SK-N-SH (cell line): ENCODE results near the gene ROR2. TPM values are rescaled to one million over a fixed set of nuclear protein-coding genes. Genes with fewer than 3 reads are reported as not detected.

ENCODE experiments used
- CTCF ChIA-PET: fragments of 300-600, 350-600 bp; formaldehyde crosslinking; extraction: SDS; loops from one replicate; lab custom pipeline; 2021; lab: Yijun Ruan, JAX
- POLR2A ChIA-PET: fragments of 350-600 bp; sonication (Branson Sonifier 250); formaldehyde crosslinking; extraction: SDS; loops from one replicate; lab custom pipeline; 2020; ENCODE audit warnings: antibody characterized with exemption, inconsistent platforms; lab: Yijun Ruan, JAX
- DNase-seq: peaks from one replicate; pipeline ENCODE4 v3.0.0; 2012
- H2AFZ ChIP-seq: fragments of 200-600 bp; sonication (generic); 2 replicates; pipeline ENCODE4 v1.8.1; 2016; ENCODE audit warnings: antibody characterized with exemption, mild to moderate bottlenecking, low read depth
- H3F3A ChIP-seq: fragments of 200-600 bp; sonication (generic); replicated peaks from 2 replicates; pipeline ENCODE3; 2016; ENCODE audit warnings: antibody characterized with exemption, mild to moderate bottlenecking; ENCODE audit not compliant: insufficient read depth
- H3K27ac ChIP-seq, 2 experiments: fragments of 200-500 bp in 1 of 2; fragments of 200-600 bp in 1 of 2; sonication (Bioruptor generic) in 1 of 2; sonication (generic), shearing (Covaris generic) in 1 of 2; 2 replicates each; pipeline versions ENCODE4 v1.5.1 to v1.6.1; 2014 to 2016; ENCODE audit warnings: low read depth in 2 of 2, inconsistent platforms in 1 of 2, low read length in 1 of 2, mild to moderate bottlenecking in 1 of 2, mixed read lengths in 1 of 2
- H3K27me3 ChIP-seq: fragments of 200-600 bp; sonication (generic), shearing (Covaris generic); 2 replicates; pipeline ENCODE4 v1.6.1; 2016; ENCODE audit warnings: mixed run types; ENCODE audit not compliant: insufficient read depth
- H3K36me3 ChIP-seq, 2 experiments: fragments of 200-500 bp in 1 of 2; fragments of 200-600 bp in 1 of 2; sonication (Bioruptor generic) in 1 of 2; sonication (generic) in 1 of 2; replicated peaks in 1 of 2; 2 replicates each; pipeline versions ENCODE3 to v1.5.1; 2014 to 2016; ENCODE audit warnings: low read length in 1 of 2, mild to moderate bottlenecking in 1 of 2; ENCODE audit not compliant: insufficient read depth in 2 of 2, control insufficient read depth in 1 of 2
- H3K4me1 ChIP-seq, 2 experiments: fragments of 200-500 bp in 1 of 2; fragments of 200-600 bp in 1 of 2; sonication (Bioruptor generic) in 1 of 2; sonication (generic), shearing (Covaris generic) in 1 of 2; 2 replicates each; pipeline versions ENCODE4 v1.5.1 to v1.6.1; 2014 to 2016; ENCODE audit warnings: low read depth in 1 of 2, low read length in 1 of 2, mixed run types in 1 of 2; ENCODE audit not compliant: insufficient read depth in 2 of 2, control insufficient read depth in 1 of 2
- H3K4me2 ChIP-seq: fragments of 200-600 bp; sonication (generic), shearing (Covaris generic); 2 replicates; pipeline ENCODE4 v1.6.1; 2017; ENCODE audit warnings: mixed run types
- H3K4me3 ChIP-seq, 2 experiments: fragments of 200-500 bp in 1 of 2; fragments of 200-600 bp in 1 of 2; sonication (Bioruptor generic) in 1 of 2; sonication (generic), shearing (Covaris generic) in 1 of 2; 2 replicates each; pipeline versions ENCODE4 v1.5.1 to v1.8.1; 2014 to 2016; ENCODE audit warnings: low read depth in 2 of 2, inconsistent platforms in 1 of 2, low read length in 1 of 2, mild to moderate bottlenecking in 1 of 2, mixed read lengths in 1 of 2, moderate library complexity in 1 of 2
- H3K79me2 ChIP-seq: fragments of 200-600 bp; sonication (generic); 2 replicates; pipeline ENCODE4 v1.8.1; 2017; ENCODE audit warnings: mild to moderate bottlenecking; ENCODE audit not compliant: insufficient read depth
- H3K9ac ChIP-seq: fragments of 200-600 bp; sonication (generic); 2 replicates; pipeline ENCODE4 v1.6.1; 2017; ENCODE audit warnings: mixed run types
- H3K9me2 ChIP-seq: fragments of 200-600 bp; sonication (generic); 2 replicates; pipeline ENCODE4 v1.6.1; 2017; ENCODE audit warnings: mixed run types
- H3K9me3 ChIP-seq: fragments of 200-600 bp; sonication (generic); 2 replicates; pipeline ENCODE4 v1.6.1; 2017; ENCODE audit warnings: mixed run types, mild to moderate bottlenecking, moderate library complexity
- H4K20me1 ChIP-seq: fragments of 200-600 bp; sonication (generic); 2 replicates; pipeline ENCODE4 v1.6.1; 2017; ENCODE audit warnings: mild to moderate bottlenecking, mixed run types; ENCODE audit not compliant: insufficient read depth
- CHD2 ChIP-seq: fragments of 150-350 bp; IDR thresholded peaks from 2 replicates; pipeline ENCODE4 v1.6.1; 2018; ENCODE audit warnings: low read length; ENCODE audit not compliant: partially characterized antibody
- ELF1 ChIP-seq: IDR thresholded peaks from 2 replicates; pipeline ENCODE4 v1.4.0; 2012
- EP300 ChIP-seq, 2 experiments: IDR thresholded peaks; 2 replicates each; pipeline versions ENCODE4 v1.4.0 to v1.6.1; 2012; ENCODE audit warnings: borderline replicate concordance in 1 of 2, low read depth in 1 of 2, low read length in 1 of 2
- EZH2phosphoT487 ChIP-seq: fragments of 200-600 bp; sonication (generic); IDR thresholded peaks from 2 replicates; pipeline ENCODE4 v1.6.1; 2017; ENCODE audit warnings: low read depth, mixed run types, mild to moderate bottlenecking, antibody characterized with exemption, moderate library complexity, borderline replicate concordance
- FOXM1 ChIP-seq: IDR thresholded peaks from 2 replicates; pipeline ENCODE4 v1.4.0; 2012; ENCODE audit warnings: low read depth, mild to moderate bottlenecking
- GATA2 ChIP-seq: sonication (generic); formaldehyde crosslinking; IDR thresholded peaks from 2 replicates; pipeline ENCODE4 v1.5.0; 2020; ENCODE audit warnings: mild to moderate bottlenecking, missing genetic modification reagents
- JUND ChIP-seq: IDR thresholded peaks from 2 replicates; pipeline ENCODE4 v1.4.0; 2012
- MXI1 ChIP-seq: IDR thresholded peaks from 2 replicates; pipeline ENCODE4 v1.6.1; 2012; ENCODE audit warnings: mild to moderate bottlenecking, low read depth, low read length, improper control_type of control experiment
- NFIC ChIP-seq: IDR thresholded peaks from 2 replicates; pipeline ENCODE4 v1.4.0; 2012; ENCODE audit warnings: borderline replicate concordance
- RCOR1 ChIP-seq: fragments of 150-350 bp; IDR thresholded peaks from 2 replicates; pipeline ENCODE4 v1.6.1; 2017; ENCODE audit warnings: antibody characterized with exemption, low read length
- SMC3 ChIP-seq: IDR thresholded peaks from 2 replicates; pipeline ENCODE4 v1.6.1; 2012; ENCODE audit warnings: low read depth, low read length, improper control_type of control experiment
- TCF12 ChIP-seq: IDR thresholded peaks from 2 replicates; pipeline ENCODE4 v1.4.0; 2012
- TEAD4 ChIP-seq: IDR thresholded peaks from 2 replicates; pipeline ENCODE4 v1.4.0; 2012; ENCODE audit warnings: mild to moderate bottlenecking, borderline replicate concordance; ENCODE audit not compliant: insufficient read depth
- YY1 ChIP-seq: IDR thresholded peaks from 2 replicates; pipeline ENCODE4 v1.4.0; 2012; ENCODE audit warnings: low read depth, mild to moderate bottlenecking
- WGBS: methylation state at CpG from one replicate; pipeline ENCODE4 v1.1.6; 2017; ENCODE audit warnings: low lambda C conversion rate; 5-methylcytosine and 5-hydroxymethylcytosine counted together
- polyA plus RNA-seq, 3 experiments: library from polyadenylated mRNA; depleted of rRNA; stranded (reverse); fragments of >200 nt; gene quantifications; 2 replicates each; pipeline ENCODE4 v1.2.3, GENCODE V29; 2012
- TF ChIP-seq, protein P1 (sequence below): IDR thresholded peaks from 2 replicates; pipeline ENCODE4 v1.4.0; 2012; ENCODE audit warnings: low read depth
- TF ChIP-seq, protein P2 (sequence below): fragments of 150-350 bp; IDR thresholded peaks from 2 replicates; pipeline ENCODE4 v1.6.1; 2017; ENCODE audit warnings: antibody characterized with exemption, low read length, low read depth, borderline replicate concordance
- TF ChIP-seq, protein P3 (sequence below): fragments of 150-350 bp; IDR thresholded peaks from 2 replicates; pipeline ENCODE4 v1.6.1; 2016; ENCODE audit warnings: mild to moderate bottlenecking, low read depth, low read length
- TF ChIP-seq, protein P4 (sequence below): IDR thresholded peaks from 2 replicates; pipeline ENCODE4 v1.6.1; 2012; ENCODE audit warnings: mild to moderate bottlenecking, low read depth, low read length, moderate library complexity

ROR2 gene
- polyA plus RNA-seq, 1 of the 3 experiments (the other 2 are of a cell fraction): 0.43 TPM

DNA sequence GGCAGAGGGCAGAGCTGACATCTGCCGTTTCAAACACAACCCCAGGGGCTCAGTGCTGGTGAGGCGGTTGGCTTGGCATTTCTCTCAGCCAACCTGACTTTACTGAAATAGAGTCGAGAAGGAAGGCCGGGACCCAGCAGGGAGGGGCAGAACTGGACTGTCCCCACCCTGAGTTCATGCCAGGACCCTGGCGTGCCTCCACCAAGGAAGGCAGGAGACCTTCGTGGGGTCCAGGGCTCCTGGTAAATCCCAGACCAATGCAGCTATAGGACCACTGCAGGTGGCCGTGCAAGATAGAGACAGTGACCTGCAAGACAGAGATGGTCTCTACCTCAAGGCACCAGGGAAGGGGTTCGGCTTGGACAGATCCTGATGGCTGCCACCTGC is 132.9 kb downstream of the ROR2 start (continued):
- TF ChIP-seq MXI1: no peak
- TF ChIP-seq TCF12: no peak
- TF ChIP-seq JUND: no peak
- TF ChIP-seq ELF1: no peak

DNA sequence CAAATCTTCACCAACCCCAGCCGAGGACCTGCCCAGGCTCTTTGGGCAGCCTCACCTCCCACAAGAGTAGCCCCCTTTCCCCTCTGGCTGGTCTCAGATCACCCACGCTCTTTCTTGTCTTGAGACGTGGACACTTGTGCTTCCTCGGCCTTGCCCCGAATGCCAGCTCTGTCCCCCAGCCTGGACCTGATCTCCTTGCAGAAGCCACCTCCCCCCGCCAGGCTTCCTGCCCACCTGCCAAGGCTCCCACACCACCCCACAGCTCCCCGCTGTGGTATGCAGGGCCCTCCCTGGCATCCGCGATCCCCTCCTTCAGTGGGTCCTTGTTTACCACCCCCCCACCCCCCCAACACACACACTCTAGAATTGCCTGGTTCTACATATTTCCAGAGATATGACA is 133.7 kb downstream of the ROR2 start:
- TF ChIP-seq, protein P1, sequence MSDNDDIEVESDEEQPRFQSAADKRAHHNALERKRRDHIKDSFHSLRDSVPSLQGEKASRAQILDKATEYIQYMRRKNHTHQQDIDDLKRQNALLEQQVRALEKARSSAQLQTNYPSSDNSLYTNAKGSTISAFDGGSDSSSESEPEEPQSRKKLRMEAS: no peak
- TF ChIP-seq CHD2 (no peak), RCOR1 (no peak), SMC3 (no peak), NFIC (no peak), EZH2phosphoT487 (no peak), FOXM1 (no peak), EP300 (IDR thresholded peaks at IDR 0.05; ENCODE audit: borderline replicate concordance in 1 of 2, low read depth in 1 of 2, low read length in 1 of 2) (no peak), YY1 (no peak), JUND (no peak), GATA2 (CRISPR knock-in tag) (no peak), TEAD4 (no peak)
- TF ChIP-seq, protein P2, sequence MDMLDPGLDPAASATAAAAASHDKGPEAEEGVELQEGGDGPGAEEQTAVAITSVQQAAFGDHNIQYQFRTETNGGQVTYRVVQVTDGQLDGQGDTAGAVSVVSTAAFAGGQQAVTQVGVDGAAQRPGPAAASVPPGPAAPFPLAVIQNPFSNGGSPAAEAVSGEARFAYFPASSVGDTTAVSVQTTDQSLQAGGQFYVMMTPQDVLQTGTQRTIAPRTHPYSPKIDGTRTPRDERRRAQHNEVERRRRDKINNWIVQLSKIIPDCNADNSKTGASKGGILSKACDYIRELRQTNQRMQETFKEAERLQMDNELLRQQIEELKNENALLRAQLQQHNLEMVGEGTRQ: no peak
- TF ChIP-seq, protein P3, sequence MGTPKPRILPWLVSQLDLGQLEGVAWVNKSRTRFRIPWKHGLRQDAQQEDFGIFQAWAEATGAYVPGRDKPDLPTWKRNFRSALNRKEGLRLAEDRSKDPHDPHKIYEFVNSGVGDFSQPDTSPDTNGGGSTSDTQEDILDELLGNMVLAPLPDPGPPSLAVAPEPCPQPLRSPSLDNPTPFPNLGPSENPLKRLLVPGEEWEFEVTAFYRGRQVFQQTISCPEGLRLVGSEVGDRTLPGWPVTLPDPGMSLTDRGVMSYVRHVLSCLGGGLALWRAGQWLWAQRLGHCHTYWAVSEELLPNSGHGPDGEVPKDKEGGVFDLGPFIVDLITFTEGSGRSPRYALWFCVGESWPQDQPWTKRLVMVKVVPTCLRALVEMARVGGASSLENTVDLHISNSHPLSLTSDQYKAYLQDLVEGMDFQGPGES: no peak
- TF ChIP-seq, protein P4, sequence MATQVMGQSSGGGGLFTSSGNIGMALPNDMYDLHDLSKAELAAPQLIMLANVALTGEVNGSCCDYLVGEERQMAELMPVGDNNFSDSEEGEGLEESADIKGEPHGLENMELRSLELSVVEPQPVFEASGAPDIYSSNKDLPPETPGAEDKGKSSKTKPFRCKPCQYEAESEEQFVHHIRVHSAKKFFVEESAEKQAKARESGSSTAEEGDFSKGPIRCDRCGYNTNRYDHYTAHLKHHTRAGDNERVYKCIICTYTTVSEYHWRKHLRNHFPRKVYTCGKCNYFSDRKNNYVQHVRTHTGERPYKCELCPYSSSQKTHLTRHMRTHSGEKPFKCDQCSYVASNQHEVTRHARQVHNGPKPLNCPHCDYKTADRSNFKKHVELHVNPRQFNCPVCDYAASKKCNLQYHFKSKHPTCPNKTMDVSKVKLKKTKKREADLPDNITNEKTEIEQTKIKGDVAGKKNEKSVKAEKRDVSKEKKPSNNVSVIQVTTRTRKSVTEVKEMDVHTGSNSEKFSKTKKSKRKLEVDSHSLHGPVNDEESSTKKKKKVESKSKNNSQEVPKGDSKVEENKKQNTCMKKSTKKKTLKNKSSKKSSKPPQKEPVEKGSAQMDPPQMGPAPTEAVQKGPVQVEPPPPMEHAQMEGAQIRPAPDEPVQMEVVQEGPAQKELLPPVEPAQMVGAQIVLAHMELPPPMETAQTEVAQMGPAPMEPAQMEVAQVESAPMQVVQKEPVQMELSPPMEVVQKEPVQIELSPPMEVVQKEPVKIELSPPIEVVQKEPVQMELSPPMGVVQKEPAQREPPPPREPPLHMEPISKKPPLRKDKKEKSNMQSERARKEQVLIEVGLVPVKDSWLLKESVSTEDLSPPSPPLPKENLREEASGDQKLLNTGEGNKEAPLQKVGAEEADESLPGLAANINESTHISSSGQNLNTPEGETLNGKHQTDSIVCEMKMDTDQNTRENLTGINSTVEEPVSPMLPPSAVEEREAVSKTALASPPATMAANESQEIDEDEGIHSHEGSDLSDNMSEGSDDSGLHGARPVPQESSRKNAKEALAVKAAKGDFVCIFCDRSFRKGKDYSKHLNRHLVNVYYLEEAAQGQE: no peak
- 83% methylated on average over 9 of the region's 9 CpGs for WGBS

More for the DNA sequence above, 133.7 kb downstream of the ROR2 start:
- Histone ChIP-seq H3K9ac (no peak overlapping the region), H3K9me3 (no peaks in the 10 kb centered on the region), H2AFZ (no peak overlapping the region), H3K36me3 (no peaks in the 10 kb centered on the region), H4K20me1 (no peaks in the 10 kb centered on the region), H3K4me3 (no peak overlapping the region), H3K4me2 (no peak overlapping the region), H3K4me1 (peaks cover 0 to 26% of the 10 kb centered on the region in 2 experiments; a peak in 1 of 4 replicates), H3K27me3 (no peaks in the 10 kb centered on the region), H3F3A (no peaks in the 10 kb centered on the region), H3K79me2 (no peaks in the 10 kb centered on the region), H3K9me2 (no peaks in the 10 kb centered on the region), H3K27ac (no peak overlapping the region)
- no peak for DNase-seq
- CTCF ChIA-PET: interaction anchor here (1.6 kb wide), 1 partner anchor 134 kb away, joined by 7 read pairs; the partner anchor contains the start of gene ROR2
- POLR2A ChIA-PET: no interaction called here
